Cerebellar cortex (tissue), 1 donor: ENCODE data around the gene DUSP22.

Experiments used
- DNase-seq: peaks from one replicate; pipeline ENCODE4 v3.0.0-alpha.2; 2015; ENCODE audit warnings: low spot score

The DUSP22 gene

GRCh38 chr6:352896-353470 lies 60.7 kb downstream of the DUSP22 start:
- no peak for DNase-seq

DNA sequence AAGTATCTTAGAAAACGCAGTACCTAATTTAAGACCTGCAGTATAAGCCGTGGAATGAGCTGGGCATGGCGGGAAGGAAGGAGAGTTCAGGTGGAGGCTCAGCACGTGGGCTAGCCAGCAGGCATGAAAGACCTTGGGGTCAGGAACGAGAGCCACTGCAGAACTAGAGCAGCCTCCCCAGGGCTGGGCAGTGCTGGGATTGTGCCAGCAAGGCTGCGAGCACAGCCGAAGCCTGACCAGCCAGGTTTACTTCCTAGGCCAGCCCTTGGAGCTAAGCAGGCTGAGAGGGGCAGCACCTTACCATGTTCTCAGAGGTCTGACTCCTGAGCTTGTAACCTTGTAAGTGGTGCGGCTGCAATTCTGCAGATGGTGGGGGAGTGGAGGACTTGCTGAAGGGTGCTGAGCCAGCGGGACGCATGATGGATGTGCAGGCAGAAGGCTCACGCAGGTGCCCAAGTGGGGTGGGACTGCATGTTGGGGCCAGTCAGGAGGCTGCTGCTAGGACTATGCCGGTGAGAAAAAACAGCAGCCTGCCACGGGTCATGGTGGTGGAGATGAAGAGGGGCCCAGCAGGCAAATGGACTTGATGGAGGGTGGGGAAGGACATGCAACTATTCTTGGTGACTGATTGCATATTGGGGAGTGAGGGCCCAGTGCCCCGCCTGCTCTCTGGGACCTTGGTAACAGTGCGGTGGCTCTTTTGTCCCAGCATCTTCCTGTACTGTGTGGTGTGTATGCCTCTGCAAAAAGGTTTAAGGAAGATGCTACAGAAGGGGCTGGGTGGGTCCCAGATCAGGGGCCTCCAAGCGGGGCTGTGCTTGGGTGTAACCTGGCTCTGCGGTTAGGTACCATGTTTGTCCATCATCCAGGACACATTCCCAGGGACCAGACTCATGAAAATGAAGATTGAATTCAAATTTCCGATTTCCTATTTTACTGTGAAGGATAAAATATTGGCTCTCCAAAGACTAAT lies 61.6 kb downstream of the DUSP22 start:
- DNase-seq: no peak

DNA sequence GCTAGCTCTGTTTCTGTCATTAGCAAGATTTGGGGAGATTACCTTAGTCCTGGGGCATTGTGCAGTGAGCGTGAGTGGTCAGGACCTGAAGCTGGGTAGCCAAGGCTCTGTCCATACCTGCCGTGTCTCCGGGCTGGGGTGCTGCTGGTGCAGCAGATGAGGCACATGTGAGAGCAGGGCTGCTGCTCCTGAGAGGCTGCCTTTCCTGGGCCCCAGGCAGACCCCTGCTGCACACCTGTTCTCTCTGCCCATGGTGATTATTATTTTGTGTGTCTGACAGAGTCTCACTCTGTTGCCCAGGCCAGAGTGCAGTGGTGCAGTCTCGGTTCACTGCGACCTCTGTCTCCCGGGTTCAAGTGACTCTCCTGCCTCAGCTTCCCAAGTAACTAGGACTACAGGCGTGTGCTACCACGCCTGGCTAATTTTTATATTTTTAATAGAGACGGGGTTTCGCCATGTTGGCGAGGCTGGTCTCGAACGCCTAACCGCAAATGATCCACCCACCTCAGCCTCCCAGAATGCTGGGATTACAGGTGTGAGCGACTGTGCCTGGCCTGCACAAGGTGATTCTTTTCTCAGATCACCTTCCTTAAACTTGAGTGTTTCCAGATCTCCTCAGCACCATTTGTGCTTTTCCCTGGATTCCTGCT lies 62.5 kb downstream of the DUSP22 start:
- no peak for DNase-seq

- no peak for DNase-seq
Measured at GRCh38 chr6:355373-356208, 63.3 kb downstream of the DUSP22 start.

- no peak for DNase-seq
Measured at GRCh38 chr6:356828-357251, 64.6 kb downstream of the DUSP22 start.

- DNase-seq: no peak
Measured at GRCh38 chr6:357261-357790, 65.0 kb downstream of the DUSP22 start.

DNA sequence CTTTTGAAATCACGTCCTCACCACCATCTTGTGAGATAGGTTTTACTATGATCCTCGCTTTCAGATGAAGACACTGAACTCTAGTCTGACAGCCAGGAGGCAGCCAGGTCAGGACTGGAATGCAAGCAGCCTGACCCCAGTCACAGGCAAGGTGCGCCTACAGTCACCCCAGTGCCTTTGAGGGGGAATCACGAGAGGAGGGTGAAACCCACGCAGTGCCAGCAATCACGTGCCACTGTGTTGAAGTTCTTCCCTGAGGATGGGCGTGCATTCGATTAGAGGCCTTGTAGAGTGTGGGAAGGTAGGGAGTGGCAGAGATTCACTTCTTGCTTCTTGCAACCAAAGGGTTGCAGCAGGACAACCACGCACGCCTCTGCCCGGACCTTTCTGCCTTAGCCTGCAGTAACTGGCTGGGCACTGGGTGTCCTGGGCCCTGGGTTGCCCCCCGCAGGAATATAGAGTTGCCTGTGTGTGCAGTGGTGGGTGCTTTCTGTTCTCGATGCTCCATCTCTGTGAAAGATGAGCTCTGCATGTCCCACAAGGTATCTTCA lies 65.6 kb downstream of the DUSP22 start:
- DNase-seq: no peak

DNA sequence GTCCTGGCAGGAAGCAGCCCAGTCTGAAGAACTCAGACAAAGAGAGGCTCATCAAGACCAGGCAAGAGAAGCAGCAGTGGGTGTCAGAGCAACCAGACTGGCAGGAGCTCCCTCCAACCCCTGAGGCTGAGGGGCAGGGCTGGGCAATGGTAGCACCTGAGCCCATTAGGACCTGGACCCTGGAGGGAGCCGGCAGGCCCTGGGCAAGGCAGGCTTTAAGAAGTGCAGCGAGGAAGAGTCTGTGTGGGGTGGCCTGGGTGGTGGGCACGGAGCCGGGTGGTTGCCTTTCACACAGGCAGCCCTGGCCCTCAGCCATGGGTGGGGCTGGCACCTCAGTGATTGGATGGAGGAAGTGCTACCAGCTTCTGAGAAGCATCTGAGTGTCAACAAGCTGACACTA lies 66.1 kb downstream of the DUSP22 start:
- DNase-seq: no peak

- no peak for DNase-seq
Measured at GRCh38 chr6:358847-359246, 66.6 kb downstream of the DUSP22 start.

DNA sequence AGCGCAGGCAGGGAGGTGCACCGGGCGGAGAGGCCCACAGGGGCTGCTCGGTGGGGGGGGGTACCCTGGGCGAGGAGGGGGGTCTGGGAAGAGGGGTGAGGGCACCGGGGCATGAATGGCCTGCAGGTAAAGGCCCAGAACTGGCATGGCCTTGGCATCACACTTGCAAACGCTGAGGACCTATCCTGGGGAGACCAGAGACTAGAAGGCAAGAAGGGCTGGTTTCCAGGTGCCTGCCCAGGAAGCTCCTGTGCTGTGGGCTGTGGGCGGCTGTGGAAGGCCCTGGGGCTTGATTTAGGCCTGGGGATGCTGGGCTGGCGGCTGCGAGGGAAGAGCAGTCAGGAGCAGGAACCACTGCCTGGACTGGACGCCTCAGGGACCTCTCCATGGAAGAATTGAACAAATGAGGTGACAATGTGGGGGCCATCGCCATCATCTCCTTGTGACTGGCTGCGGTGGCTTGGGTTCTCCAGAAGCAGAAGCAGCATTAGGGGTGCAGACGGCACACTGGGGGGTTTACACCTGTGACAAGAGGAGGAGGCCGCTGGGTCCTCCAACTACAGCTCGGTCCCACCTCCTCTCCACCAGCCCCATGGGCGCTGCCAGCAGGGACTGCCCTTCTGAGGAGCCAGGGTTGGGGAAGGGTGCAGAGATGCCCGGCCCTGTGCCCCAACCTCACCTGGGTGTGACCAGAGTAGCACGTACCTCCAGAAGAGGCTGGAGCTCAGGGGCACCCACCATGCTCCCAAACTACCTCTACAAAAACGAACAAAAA lies 67.2 kb downstream of the DUSP22 start:
- no peak for DNase-seq

DNA sequence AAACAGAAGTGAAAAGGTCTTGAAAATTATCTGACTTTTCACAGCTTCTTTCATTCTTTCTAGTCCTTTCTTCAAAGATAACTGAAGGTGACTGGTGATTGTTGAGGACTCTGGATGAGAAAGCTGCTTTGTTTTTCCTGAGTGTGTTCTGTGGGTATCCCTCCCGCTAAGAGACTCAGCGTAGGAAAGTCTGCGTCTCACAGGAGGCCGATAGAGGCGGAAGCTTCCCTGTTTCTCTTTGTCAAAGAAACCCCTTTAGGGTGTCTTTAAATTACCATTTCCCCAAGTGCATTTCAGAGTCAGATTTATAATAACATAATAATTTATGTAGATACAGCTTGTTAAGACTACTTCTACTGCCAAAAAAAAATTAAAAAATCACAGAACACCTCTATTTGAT lies 68.1 kb downstream of the DUSP22 start:
- no peak for DNase-seq

GRCh38 chr6:360764-361373 lies 68.6 kb downstream of the DUSP22 start:
- no peak for DNase-seq

GRCh38 chr6:361411-362132 lies 69.3 kb downstream of the DUSP22 start:
- DNase-seq: no peak

- no peak for DNase-seq
Measured at GRCh38 chr6:362231-362923, 70.1 kb downstream of the DUSP22 start.

DNA sequence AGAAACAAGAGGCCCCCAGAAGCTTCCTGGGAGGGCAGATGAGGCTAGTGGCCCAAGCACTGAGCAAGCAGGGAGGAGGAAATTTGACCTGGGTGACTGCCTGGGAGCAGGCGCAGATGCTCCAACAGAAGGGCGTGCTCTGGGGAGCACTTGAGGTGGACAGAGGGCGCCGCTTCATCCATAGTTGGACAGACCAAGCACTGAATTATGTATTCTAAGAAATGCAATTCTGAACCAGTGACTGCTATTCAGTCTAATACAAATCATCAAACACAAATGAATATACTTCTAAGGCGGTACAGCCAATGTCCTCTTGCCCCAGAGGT lies 70.6 kb downstream of the DUSP22 start:
- DNase-seq: no peak

DNA sequence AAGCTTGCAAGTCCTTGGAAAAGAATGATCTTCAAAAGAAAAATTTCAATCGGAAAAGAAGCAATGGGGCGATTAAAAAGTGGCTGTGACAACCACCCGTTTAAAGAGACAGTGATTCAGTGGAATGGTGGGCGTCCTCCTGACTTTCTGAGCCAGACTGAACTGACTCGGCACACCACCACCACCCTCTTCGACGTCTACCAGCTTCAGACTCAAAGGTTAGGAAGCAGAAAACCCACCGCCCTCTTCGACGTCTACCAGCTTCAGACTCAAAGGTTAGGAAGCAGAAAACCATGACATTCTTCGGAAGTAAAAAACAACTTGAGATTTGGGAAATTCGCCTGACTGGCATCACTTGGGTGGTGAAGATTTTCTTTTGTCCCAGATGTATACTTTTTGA lies 71.0 kb downstream of the DUSP22 start:
- no peak for DNase-seq

GRCh38 chr6:363909-364308 lies 71.6 kb downstream of the DUSP22 start:
- DNase-seq: no peak

DNA sequence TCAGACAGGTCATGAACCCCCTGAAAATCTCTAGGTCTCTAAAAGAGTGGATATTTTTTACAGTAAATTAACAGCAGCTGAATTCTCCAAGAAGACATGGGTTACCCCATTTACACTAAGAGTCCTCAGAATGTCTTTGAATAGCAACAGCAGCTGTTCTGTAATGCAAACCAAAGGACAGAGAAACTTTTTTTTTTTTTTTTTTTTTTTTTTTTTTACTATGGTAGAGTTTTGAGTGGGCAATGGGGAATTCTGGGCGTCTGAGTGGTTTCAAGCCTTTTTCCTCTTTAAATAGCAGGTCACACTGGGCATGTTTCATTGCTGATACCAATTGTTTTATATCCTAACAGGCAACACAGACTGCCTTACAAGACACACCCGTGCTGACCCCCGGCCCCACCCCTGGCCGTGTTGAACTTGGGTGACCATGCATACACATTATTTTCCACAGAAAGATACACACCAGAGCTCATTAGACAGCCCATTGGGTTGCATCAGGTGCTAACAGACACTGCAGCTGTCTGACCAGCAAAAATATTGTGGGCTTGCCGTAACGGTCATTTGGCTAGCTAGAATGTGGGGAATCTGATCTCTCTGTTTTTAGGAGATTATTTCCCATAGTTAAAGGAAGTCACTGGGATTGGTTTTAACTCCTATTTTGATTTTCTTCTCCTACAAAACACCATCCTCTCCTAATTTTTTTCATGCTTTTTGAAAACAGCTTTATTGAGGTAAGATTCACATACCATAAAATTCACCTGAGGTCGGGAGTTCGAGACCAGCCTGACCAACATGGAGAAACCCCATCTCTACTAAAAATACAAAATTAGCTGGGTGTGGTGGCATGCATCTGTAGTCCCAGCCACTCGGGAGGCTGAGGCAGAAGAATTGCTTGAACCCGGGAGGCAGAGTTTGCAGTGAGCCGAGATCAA lies 72.6 kb downstream of the DUSP22 start:
- DNase-seq: no peak
